ENCODE data around the gene FOXL2NB.
A peak's percentile ranks its signal among the peaks of the same experiment; 100 is the strongest.

FOXL2NB gene

DNA sequence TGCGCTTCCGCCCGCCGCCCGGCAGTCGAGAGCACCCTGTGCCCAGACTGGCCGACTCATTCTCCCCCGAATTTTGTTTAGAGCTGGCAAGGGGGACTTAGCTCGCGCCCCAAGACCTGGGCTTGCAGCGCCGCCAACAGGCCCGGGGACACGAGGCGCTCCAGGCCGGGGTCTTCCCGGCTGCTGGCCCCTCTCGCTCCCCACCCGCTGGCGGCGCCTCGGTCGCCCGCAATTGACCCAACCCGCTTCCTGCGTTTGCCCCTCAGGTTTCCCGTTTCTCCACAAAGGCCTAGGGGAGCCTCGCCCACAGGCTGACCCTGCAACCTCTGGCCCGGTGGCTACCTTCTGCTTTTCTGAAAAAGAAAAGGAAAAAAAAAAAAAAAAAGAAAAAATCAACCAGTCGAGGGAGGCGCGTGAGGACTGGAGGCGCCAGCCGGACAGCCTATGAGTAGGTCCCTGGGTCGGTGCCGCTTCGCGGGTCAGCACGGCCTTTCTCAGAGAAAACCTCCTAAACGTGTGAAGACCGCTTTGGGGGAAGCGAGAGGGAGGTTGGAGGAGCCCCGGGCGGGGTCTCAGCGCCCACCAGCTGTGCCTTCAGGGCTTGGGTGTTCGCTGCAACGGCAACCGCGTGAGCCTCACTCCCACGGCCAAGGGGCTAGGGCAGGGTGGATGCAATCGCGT lies 7.3 kb upstream of the FOXL2NB start:
- H3K36me3 ChIP-seq (ENCODE audit: insufficient read depth, low read length), result no peaks in the 10 kb centered on the region
- no peak overlapping the region for H3K4me3 ChIP-seq (ENCODE audit: low read depth in 1 of 2, low read length in 2 of 2)
- no peak overlapping the region for H2AFZ ChIP-seq (ENCODE audit: low read depth, low read length)
- no peaks in the 10 kb centered on the region for H4K20me1 ChIP-seq (ENCODE audit: insufficient read depth, low read length)
- no peaks in the 10 kb centered on the region for H3K4me1 ChIP-seq (ENCODE audit: insufficient read depth, low read length)
- no peaks in the 10 kb centered on the region for H3K9me3 ChIP-seq (ENCODE audit: insufficient read depth, low read length, severe bottlenecking)
- H3K4me2 ChIP-seq (ENCODE audit: insufficient read depth, low read length), result no peak overlapping the region
- H3K9ac ChIP-seq (ENCODE audit: low read depth, low read length), result no peak overlapping the region
- TF ChIP-seq, protein P1, sequence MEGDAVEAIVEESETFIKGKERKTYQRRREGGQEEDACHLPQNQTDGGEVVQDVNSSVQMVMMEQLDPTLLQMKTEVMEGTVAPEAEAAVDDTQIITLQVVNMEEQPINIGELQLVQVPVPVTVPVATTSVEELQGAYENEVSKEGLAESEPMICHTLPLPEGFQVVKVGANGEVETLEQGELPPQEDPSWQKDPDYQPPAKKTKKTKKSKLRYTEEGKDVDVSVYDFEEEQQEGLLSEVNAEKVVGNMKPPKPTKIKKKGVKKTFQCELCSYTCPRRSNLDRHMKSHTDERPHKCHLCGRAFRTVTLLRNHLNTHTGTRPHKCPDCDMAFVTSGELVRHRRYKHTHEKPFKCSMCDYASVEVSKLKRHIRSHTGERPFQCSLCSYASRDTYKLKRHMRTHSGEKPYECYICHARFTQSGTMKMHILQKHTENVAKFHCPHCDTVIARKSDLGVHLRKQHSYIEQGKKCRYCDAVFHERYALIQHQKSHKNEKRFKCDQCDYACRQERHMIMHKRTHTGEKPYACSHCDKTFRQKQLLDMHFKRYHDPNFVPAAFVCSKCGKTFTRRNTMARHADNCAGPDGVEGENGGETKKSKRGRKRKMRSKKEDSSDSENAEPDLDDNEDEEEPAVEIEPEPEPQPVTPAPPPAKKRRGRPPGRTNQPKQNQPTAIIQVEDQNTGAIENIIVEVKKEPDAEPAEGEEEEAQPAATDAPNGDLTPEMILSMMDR (IDR thresholded peaks at IDR 0.05; ENCODE audit: borderline replicate concordance, extremely low read depth, low read length, poor library complexity, severe bottlenecking), result no peak
- TF ChIP-seq EZH2 (IDR thresholded peaks at IDR 0.05; ENCODE audit: borderline replicate concordance, low read depth, low read length, severe bottlenecking), result no peak
- ATAC-seq (ENCODE audit: insufficient read depth, low read depth) (no peak), DNase-seq (no peak)
- H3K27ac ChIP-seq (ENCODE audit: low read length), result no peak overlapping the region
- no peaks in the 10 kb centered on the region for H3K79me2 ChIP-seq (ENCODE audit: insufficient read depth, low read length)
- H3K27me3 ChIP-seq (ENCODE audit: insufficient read depth, low read length, poor library complexity), result no peaks in the 10 kb centered on the region

DNA sequence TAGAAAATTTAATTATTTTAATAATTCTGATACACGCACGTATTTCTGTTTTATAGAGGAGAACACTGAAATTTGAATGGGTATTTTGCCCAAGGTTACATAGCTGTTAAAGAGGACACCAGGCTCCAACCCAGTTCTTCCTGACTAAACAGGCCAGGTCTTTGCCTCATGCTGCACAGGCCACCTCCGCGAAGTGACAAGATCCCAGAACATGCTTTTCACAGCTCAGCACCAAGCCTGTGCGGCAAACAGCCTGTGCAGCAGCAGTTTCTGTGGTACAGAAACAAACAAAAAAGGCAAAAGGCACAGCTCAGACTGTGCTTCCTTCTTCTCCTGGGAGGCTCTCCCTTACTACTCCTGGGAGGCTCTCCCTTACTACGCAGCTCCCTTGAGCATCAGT lies 6.6 kb upstream of the FOXL2NB start:
- Histone ChIP-seq H3K27ac (ENCODE audit: low read length) (no peak overlapping the region), H3K4me3 (ENCODE audit: low read depth in 1 of 2, low read length in 2 of 2) (no peak overlapping the region), H3K79me2 (ENCODE audit: insufficient read depth, low read length) (no peaks in the 10 kb centered on the region), H4K20me1 (ENCODE audit: insufficient read depth, low read length) (no peaks in the 10 kb centered on the region), H3K36me3 (ENCODE audit: insufficient read depth, low read length) (no peaks in the 10 kb centered on the region), H3K4me1 (ENCODE audit: insufficient read depth, low read length) (no peaks in the 10 kb centered on the region), H3K27me3 (ENCODE audit: insufficient read depth, low read length, poor library complexity) (no peaks in the 10 kb centered on the region), H3K9ac (ENCODE audit: low read depth, low read length) (no peak overlapping the region), H3K9me3 (ENCODE audit: insufficient read depth, low read length, severe bottlenecking) (no peaks in the 10 kb centered on the region), H2AFZ (ENCODE audit: low read depth, low read length) (no peak overlapping the region), H3K4me2 (ENCODE audit: insufficient read depth, low read length) (no peak overlapping the region)
- TF ChIP-seq, protein P1 (IDR thresholded peaks at IDR 0.05; ENCODE audit: borderline replicate concordance, extremely low read depth, low read length, poor library complexity, severe bottlenecking), result no peak
- TF ChIP-seq EZH2 (IDR thresholded peaks at IDR 0.05; ENCODE audit: borderline replicate concordance, low read depth, low read length, severe bottlenecking), result no peak
- DNase-seq (no peak), ATAC-seq (ENCODE audit: insufficient read depth, low read depth) (no peak)

- H2AFZ ChIP-seq (ENCODE audit: low read depth, low read length), result no peak overlapping the region
- no peaks in the 10 kb centered on the region for H3K4me1 ChIP-seq (ENCODE audit: insufficient read depth, low read length)
- no peak overlapping the region for H3K27ac ChIP-seq (ENCODE audit: low read length)
- TF ChIP-seq EZH2 (IDR thresholded peaks at IDR 0.05; ENCODE audit: borderline replicate concordance, low read depth, low read length, severe bottlenecking), result no peak
- TF ChIP-seq, protein P1 (IDR thresholded peaks at IDR 0.05; ENCODE audit: borderline replicate concordance, extremely low read depth, low read length, poor library complexity, severe bottlenecking), result peak; percentile 60
- H3K4me3 ChIP-seq (ENCODE audit: low read depth in 1 of 2, low read length in 2 of 2), result no peak overlapping the region
- no peaks in the 10 kb centered on the region for H4K20me1 ChIP-seq (ENCODE audit: insufficient read depth, low read length)
- no peaks in the 10 kb centered on the region for H3K79me2 ChIP-seq (ENCODE audit: insufficient read depth, low read length)
- H3K9me3 ChIP-seq (ENCODE audit: insufficient read depth, low read length, severe bottlenecking), result no peaks in the 10 kb centered on the region
- ATAC-seq (ENCODE audit: insufficient read depth, low read depth), result no peak; the same call in 2 of the 3 replicates
- H3K27me3 ChIP-seq (ENCODE audit: insufficient read depth, low read length, poor library complexity), result no peaks in the 10 kb centered on the region
- no peak overlapping the region for H3K9ac ChIP-seq (ENCODE audit: low read depth, low read length)
- no peaks in the 10 kb centered on the region for H3K36me3 ChIP-seq (ENCODE audit: insufficient read depth, low read length)
- H3K4me2 ChIP-seq (ENCODE audit: insufficient read depth, low read length), result no peak overlapping the region
- DNase-seq, result peak; percentile 21
These were observed 5.6 kb upstream of the FOXL2NB start for GRCh38 chr3:138941259-138941885.
